ENCODE data around the gene MESP2. TPM values are rescaled to one million over a fixed set of nuclear protein-coding genes. Genes with fewer than 3 reads are reported as not detected.

Gene MESP2
- total RNA-seq, 1 experiment from 2014 or later = 0.26 TPM

- Histone ChIP-seq H3K36me3 (ENCODE audit: insufficient read depth, low read length, poor library complexity, severe bottlenecking) (no peaks in the 10 kb centered on the region), H3K4me3 (ENCODE audit: low read depth, low read length, poor library complexity, severe bottlenecking) (no peak overlapping the region), H3K9me3 (ENCODE audit: low read depth, low read length, poor library complexity, severe bottlenecking) (no peaks in the 10 kb centered on the region), H3K4me1 (ENCODE audit: insufficient read depth, low read length, poor library complexity, severe bottlenecking) (no peaks in the 10 kb centered on the region), H3K27me3 (replicated peaks; ENCODE audit: insufficient read depth, low read depth, low read length, poor library complexity) (no peaks in the 10 kb centered on the region), H3K27ac (ENCODE audit: low read depth, low read length, poor library complexity, severe bottlenecking) (no peak overlapping the region)
- TF ChIP-seq EZH2 (IDR thresholded peaks at IDR 0.05; ENCODE audit: borderline replicate concordance, low read depth, low read length, poor library complexity, severe bottlenecking) (no peak), CTCF (conservative IDR thresholded peaks at IDR 0.05; ENCODE audit: low read depth, low read length) (no peak)
- DNase-seq (ENCODE audit: low spot score) = no peak
- intact Hi-C loops (cut with micrococcal nuclease; ENCODE audit: unreplicated experiment) = loop anchor here (5.0 kb wide), 1 partner anchor 134 kb away; no protein-coding TSS in a partner anchor
- POLR2A ChIA-PET (ENCODE audit: low non-redundant PET) = no interaction called here
- CTCF ChIA-PET = no interaction called here
- no TSS peak for BruUV-seq (replicated peaks)
These were observed 33.1 kb upstream of the MESP2 start for GRCh38 chr15:89743011-89743410.

GRCh38 chr15:89743594-89743993 lies 32.5 kb upstream of the MESP2 start:
- Histone ChIP-seq H3K4me3 (ENCODE audit: low read depth, low read length, poor library complexity, severe bottlenecking) (no peak overlapping the region), H3K27me3 (replicated peaks; ENCODE audit: insufficient read depth, low read depth, low read length, poor library complexity) (no peaks in the 10 kb centered on the region), H3K4me1 (ENCODE audit: insufficient read depth, low read length, poor library complexity, severe bottlenecking) (no peaks in the 10 kb centered on the region), H3K27ac (ENCODE audit: low read depth, low read length, poor library complexity, severe bottlenecking) (no peak overlapping the region), H3K9me3 (ENCODE audit: low read depth, low read length, poor library complexity, severe bottlenecking) (no peaks in the 10 kb centered on the region), H3K36me3 (ENCODE audit: insufficient read depth, low read length, poor library complexity, severe bottlenecking) (no peaks in the 10 kb centered on the region)
- no peak for DNase-seq (ENCODE audit: low spot score)
- CTCF ChIA-PET = no interaction called here
- no peak for TF ChIP-seq EZH2 (IDR thresholded peaks at IDR 0.05; ENCODE audit: borderline replicate concordance, low read depth, low read length, poor library complexity, severe bottlenecking)
- TF ChIP-seq CTCF (conservative IDR thresholded peaks at IDR 0.05; ENCODE audit: low read depth, low read length) = no peak
- BruUV-seq (replicated peaks) = no TSS peak
- intact Hi-C loops (cut with micrococcal nuclease; ENCODE audit: unreplicated experiment) = loop anchor here (5.0 kb wide), 1 partner anchor 134 kb away; no protein-coding TSS in a partner anchor
- POLR2A ChIA-PET (ENCODE audit: low non-redundant PET) = no interaction called here

GRCh38 chr15:89745131-89745530 lies 31.0 kb upstream of the MESP2 start:
- no TSS peak for BruUV-seq (replicated peaks)
- peaks cover 8% of the 10 kb centered on the region for H3K4me1 ChIP-seq (ENCODE audit: insufficient read depth, low read length, poor library complexity, severe bottlenecking)
- CTCF ChIA-PET = no interaction called here
- no peak for TF ChIP-seq CTCF (conservative IDR thresholded peaks at IDR 0.05; ENCODE audit: low read depth, low read length)
- no peak for TF ChIP-seq EZH2 (IDR thresholded peaks at IDR 0.05; ENCODE audit: borderline replicate concordance, low read depth, low read length, poor library complexity, severe bottlenecking)
- POLR2A ChIA-PET (ENCODE audit: low non-redundant PET) = no interaction called here
- DNase-seq (ENCODE audit: low spot score) = no peak
- H3K27me3 ChIP-seq (replicated peaks; ENCODE audit: insufficient read depth, low read depth, low read length, poor library complexity) = no peaks in the 10 kb centered on the region
- H3K27ac ChIP-seq (ENCODE audit: low read depth, low read length, poor library complexity, severe bottlenecking) = no peak overlapping the region
- H3K9me3 ChIP-seq (ENCODE audit: low read depth, low read length, poor library complexity, severe bottlenecking) = no peaks in the 10 kb centered on the region
- no peak overlapping the region for H3K4me3 ChIP-seq (ENCODE audit: low read depth, low read length, poor library complexity, severe bottlenecking)
- no peaks in the 10 kb centered on the region for H3K36me3 ChIP-seq (ENCODE audit: insufficient read depth, low read length, poor library complexity, severe bottlenecking)
- intact Hi-C loops (cut with micrococcal nuclease; ENCODE audit: unreplicated experiment) = no loop called here

Data from A673 (cell line).